A549 (cell line): Measurements from ENCODE around the gene GNLY. TPM values are rescaled to one million over a fixed set of nuclear protein-coding genes. Genes with fewer than 3 reads are reported as not detected.

Source experiments
- ATAC-seq, 2 experiments: fragments of 200-7000 bp in 1 of 2; fragments of >200 bp in 1 of 2; cut with Nextera tagmentation in 1 of 2; cut with Tn5 transposase in 1 of 2; 3 replicates each; pipeline versions ENCODE4 v1.8.0 to v1.9.1; 2018 to 2020; ENCODE audit warnings: mild to moderate bottlenecking in 1 of 2, moderate library complexity in 1 of 2
- CTCF ChIA-PET: fragments of 300-600 bp; sonication (Branson Sonifier 250); formaldehyde crosslinking; extraction: SDS; loops from one replicate; lab custom pipeline; 2021; ENCODE audit warnings: antibody characterized with exemption, inconsistent platforms; lab: Yijun Ruan, JAX
- POLR2A ChIA-PET: fragments of 350-600 bp; formaldehyde crosslinking; extraction: SDS; loops from one replicate; lab custom pipeline; 2021; ENCODE audit warnings: antibody characterized with exemption, inconsistent platforms; lab: Yijun Ruan, JAX
- DNase-seq, 2 experiments: peaks; one replicate each; pipeline versions ENCODE4 v3.0.0 to v3.0.0-alpha.2; 2011 to 2016; ENCODE audit warnings: low read depth in 1 of 2, low spot score in 1 of 2
- FAIRE-seq: peaks from 2 replicates; lab custom pipeline; 2011; peaks lifted over from hg19 to GRCh38; lab: Jason Lieb, UNC
- H3K27ac ChIP-seq, 2 experiments: fragments of >200 bp; sonication (Bioruptor Twin); formaldehyde crosslinking; 3 replicates each; pipeline ENCODE4 v1.5.1; 2016 to 2017
- H3K4me1 ChIP-seq: fragments of >200 bp; sonication (Bioruptor Twin); formaldehyde crosslinking; 3 replicates; pipeline ENCODE4 v1.6.1; 2016
- H3K4me2 ChIP-seq: fragments of >200 bp; sonication (Bioruptor Twin); formaldehyde crosslinking; 3 replicates; pipeline ENCODE4 v1.6.1; 2016
- H3K4me3 ChIP-seq: fragments of >200 bp; sonication (Bioruptor Twin); formaldehyde crosslinking; 3 replicates; pipeline ENCODE4 v1.5.1; 2016
- H3K9me3 ChIP-seq: fragments of >200 bp; sonication (Bioruptor Twin); formaldehyde crosslinking; 3 replicates; pipeline ENCODE4 v1.6.1; 2016
- CBX2 ChIP-seq: fragments of 200-600 bp; sonication (generic); IDR thresholded peaks from 2 replicates; pipeline ENCODE4 v1.6.1; 2016; ENCODE audit warnings: low read depth, mild to moderate bottlenecking, borderline replicate concordance
- CEBPB ChIP-seq, 2 experiments: fragments of >200 bp in 1 of 2; sonication (Bioruptor Twin) in 1 of 2; formaldehyde crosslinking in 1 of 2; IDR thresholded peaks; 2 replicates each; pipeline ENCODE4 v1.6.1; 2012 to 2016
- CHD2 ChIP-seq: fragments of 150-350 bp; IDR thresholded peaks from 2 replicates; pipeline ENCODE4 v1.6.1; 2014; ENCODE audit warnings: low read length; ENCODE audit not compliant: partially characterized antibody
- FOSL2 ChIP-seq, 2 experiments: fragments of 450-650 bp in 1 of 2; fragments of >200 bp in 1 of 2; sonication (Bioruptor Twin) in 1 of 2; formaldehyde crosslinking; IDR thresholded peaks; 2 replicates each; pipeline versions ENCODE4 v1.5.0 to v1.6.1; 2016 to 2020; ENCODE audit warnings: mild to moderate bottlenecking in 1 of 2, moderate library complexity in 1 of 2
- HDAC2 ChIP-seq: fragments of 200-600 bp; sonication (generic); IDR thresholded peaks from 2 replicates; pipeline ENCODE4 v1.6.1; 2016
- HEYL ChIP-seq: fragments of 250-450 bp; sonication (Bioruptor Pico); IDR thresholded peaks from 2 replicates; pipeline ENCODE4 v1.8.0; 2021; ENCODE audit warnings: mild to moderate bottlenecking, moderate library complexity
- JUN ChIP-seq, 2 experiments: fragments of >200 bp; sonication (Bioruptor Twin); formaldehyde crosslinking; IDR thresholded peaks; 2 replicates in 1 of 2; 3 replicates in 1 of 2; pipeline ENCODE4 v1.6.1; 2016 to 2017
- MYC ChIP-seq: IDR thresholded peaks from 2 replicates; pipeline ENCODE4 v1.6.1; 2012; ENCODE audit warnings: mild to moderate bottlenecking, inconsistent platforms, low read length, improper control_type of control experiment, borderline replicate concordance
- POLR2A ChIP-seq: IDR thresholded peaks from 2 replicates; pipeline ENCODE4 v1.6.1; 2012; ENCODE audit warnings: mild to moderate bottlenecking, low read length
- RARB ChIP-seq: fragments of 250-450 bp; sonication (Bioruptor Pico); IDR thresholded peaks from 2 replicates; pipeline ENCODE4 v1.8.0; 2021; ENCODE audit warnings: mild to moderate bottlenecking, moderate library complexity
- TP53 ChIP-seq: fragments of 250-450 bp; sonication (Bioruptor Pico); IDR thresholded peaks from 2 replicates; pipeline ENCODE4 v1.5.0; 2021; ENCODE audit warnings: mild to moderate bottlenecking, moderate library complexity
- ZC3H11A ChIP-seq: fragments of 450-650 bp; IDR thresholded peaks from 2 replicates; pipeline ENCODE4 v1.6.1; 2014; ENCODE audit warnings: antibody characterized with exemption, mild to moderate bottlenecking
- ZFP36 ChIP-seq: fragments of 450-650 bp; IDR thresholded peaks from 2 replicates; pipeline ENCODE4 v1.6.1; 2014; ENCODE audit warnings: borderline replicate concordance; ENCODE audit not compliant: partially characterized antibody
- WGBS: methylation state at CpG from one replicate; pipeline ENCODE4 v1.1.6; 2017; ENCODE audit errors: missing lambda C conversion rate; 5-methylcytosine and 5-hydroxymethylcytosine counted together
- polyA plus RNA-seq, 4 experiments: library from polyadenylated mRNA; depleted of rRNA in 3 of 4; stranded (reverse); fragments of >200 nt; fragmentation: RNase III in 1 of 4; extraction: RNeasy Plus Mini Kit Qiagen cat#74134 plus additional on column Dnase treatment in 1 of 4; gene quantifications; 2 replicates in 3 of 4; 3 replicates in 1 of 4; pipeline ENCODE4 v1.2.3, GENCODE V29; 2011 to 2017
- TF ChIP-seq, protein P1 (sequence below): fragments of 200-600 bp; sonication (generic); IDR thresholded peaks from 2 replicates; pipeline ENCODE4 v1.6.1; 2016; ENCODE audit warnings: antibody characterized with exemption, mild to moderate bottlenecking, moderate library complexity
- TF ChIP-seq, protein P2 (sequence below): fragments of 150-350 bp; IDR thresholded peaks from 2 replicates; pipeline ENCODE4 v1.6.1; 2014; ENCODE audit warnings: low read depth, mild to moderate bottlenecking, low read length
- TF ChIP-seq, protein P3 (sequence below): fragments of 250-450 bp; sonication (Bioruptor Pico); IDR thresholded peaks from 2 replicates; pipeline ENCODE4 v1.5.0; 2021; ENCODE audit warnings: mild to moderate bottlenecking, moderate library complexity, borderline replicate concordance
- TF ChIP-seq, protein P4 (sequence below): IDR thresholded peaks from 2 replicates; pipeline ENCODE4 v1.6.1; 2012
- TF ChIP-seq, protein P5 (sequence below): fragments of >200 bp; sonication (Bioruptor Twin); formaldehyde crosslinking; IDR thresholded peaks from 2 replicates; pipeline ENCODE4 v1.6.1; 2016

GNLY gene
- polyA plus RNA-seq, 2 of the 4 experiments (the other 2 are of a cell fraction): not detected

DNA sequence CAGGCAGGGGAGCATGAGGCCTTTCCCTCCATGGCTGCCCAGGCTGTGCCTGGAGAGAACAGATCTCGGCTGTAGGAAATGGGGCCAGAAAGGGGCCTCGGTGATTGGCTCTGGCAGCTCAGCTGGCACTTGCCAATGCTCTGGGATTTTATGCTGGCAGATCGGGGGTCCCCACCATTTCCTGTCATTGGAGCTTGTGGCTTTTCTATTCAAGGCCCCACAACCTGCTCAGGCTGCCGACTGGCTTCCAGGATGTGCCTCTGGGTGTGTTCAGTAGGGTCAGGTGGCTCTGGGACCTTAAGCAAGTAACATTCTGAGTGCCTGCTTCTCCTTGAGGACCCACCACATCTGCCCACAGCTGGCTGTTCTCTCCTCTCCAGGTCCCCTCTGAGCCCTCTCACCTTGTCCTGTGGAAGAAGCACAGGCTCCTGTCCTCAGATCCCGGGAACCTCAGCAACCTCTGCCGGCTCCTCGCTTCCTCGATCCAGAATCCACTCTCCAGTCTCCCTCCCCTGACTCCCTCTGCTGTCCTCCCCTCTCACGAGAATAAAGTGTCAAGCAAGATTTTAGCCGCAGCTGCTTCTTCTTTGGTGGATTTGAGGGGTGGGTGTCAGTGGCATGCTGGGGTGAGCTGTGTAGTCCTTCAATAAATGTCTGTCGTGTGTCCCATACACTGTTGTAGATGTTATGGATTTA lies 4.2 kb downstream of the GNLY start:
- peak overlapping the region; percentile 12 to 42; a peak in 3 of 6 replicates for H3K27ac ChIP-seq
- no peak for FAIRE-seq
- ATAC-seq: no peak
- no peak overlapping the region for H3K4me2 ChIP-seq
- WGBS: 84% methylated on average over 9 of the region's 11 CpGs
- DNase-seq: no peak
- peaks cover 28% of the 10 kb centered on the region for H3K4me1 ChIP-seq
- ChIA-PET CTCF (interaction anchor here (1.0 to 10.8 kb wide), 9 partner anchors 11 to 116 kb away, joined by 3 to 135 read pairs (median 9); no protein-coding TSS in a partner anchor), POLR2A (no interaction called here)
- H3K4me3 ChIP-seq: no peak overlapping the region
- TF ChIP-seq, protein P1, sequence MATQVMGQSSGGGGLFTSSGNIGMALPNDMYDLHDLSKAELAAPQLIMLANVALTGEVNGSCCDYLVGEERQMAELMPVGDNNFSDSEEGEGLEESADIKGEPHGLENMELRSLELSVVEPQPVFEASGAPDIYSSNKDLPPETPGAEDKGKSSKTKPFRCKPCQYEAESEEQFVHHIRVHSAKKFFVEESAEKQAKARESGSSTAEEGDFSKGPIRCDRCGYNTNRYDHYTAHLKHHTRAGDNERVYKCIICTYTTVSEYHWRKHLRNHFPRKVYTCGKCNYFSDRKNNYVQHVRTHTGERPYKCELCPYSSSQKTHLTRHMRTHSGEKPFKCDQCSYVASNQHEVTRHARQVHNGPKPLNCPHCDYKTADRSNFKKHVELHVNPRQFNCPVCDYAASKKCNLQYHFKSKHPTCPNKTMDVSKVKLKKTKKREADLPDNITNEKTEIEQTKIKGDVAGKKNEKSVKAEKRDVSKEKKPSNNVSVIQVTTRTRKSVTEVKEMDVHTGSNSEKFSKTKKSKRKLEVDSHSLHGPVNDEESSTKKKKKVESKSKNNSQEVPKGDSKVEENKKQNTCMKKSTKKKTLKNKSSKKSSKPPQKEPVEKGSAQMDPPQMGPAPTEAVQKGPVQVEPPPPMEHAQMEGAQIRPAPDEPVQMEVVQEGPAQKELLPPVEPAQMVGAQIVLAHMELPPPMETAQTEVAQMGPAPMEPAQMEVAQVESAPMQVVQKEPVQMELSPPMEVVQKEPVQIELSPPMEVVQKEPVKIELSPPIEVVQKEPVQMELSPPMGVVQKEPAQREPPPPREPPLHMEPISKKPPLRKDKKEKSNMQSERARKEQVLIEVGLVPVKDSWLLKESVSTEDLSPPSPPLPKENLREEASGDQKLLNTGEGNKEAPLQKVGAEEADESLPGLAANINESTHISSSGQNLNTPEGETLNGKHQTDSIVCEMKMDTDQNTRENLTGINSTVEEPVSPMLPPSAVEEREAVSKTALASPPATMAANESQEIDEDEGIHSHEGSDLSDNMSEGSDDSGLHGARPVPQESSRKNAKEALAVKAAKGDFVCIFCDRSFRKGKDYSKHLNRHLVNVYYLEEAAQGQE: no peak
- TF ChIP-seq, protein P2, sequence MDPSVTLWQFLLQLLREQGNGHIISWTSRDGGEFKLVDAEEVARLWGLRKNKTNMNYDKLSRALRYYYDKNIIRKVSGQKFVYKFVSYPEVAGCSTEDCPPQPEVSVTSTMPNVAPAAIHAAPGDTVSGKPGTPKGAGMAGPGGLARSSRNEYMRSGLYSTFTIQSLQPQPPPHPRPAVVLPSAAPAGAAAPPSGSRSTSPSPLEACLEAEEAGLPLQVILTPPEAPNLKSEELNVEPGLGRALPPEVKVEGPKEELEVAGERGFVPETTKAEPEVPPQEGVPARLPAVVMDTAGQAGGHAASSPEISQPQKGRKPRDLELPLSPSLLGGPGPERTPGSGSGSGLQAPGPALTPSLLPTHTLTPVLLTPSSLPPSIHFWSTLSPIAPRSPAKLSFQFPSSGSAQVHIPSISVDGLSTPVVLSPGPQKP: no peak
- TF ChIP-seq CHD2 (no peak), HEYL (CRISPR knock-in tag) (no peak), CBX2 (no peak), CEBPB (IDR thresholded peaks at IDR 0.05) (no peak), POLR2A (no peak), MYC (no peak), JUN (IDR thresholded peaks at IDR 0.05) (no peak), HDAC2 (no peak), ZFP36 (no peak), ZC3H11A (no peak)
- TF ChIP-seq, protein P3, sequence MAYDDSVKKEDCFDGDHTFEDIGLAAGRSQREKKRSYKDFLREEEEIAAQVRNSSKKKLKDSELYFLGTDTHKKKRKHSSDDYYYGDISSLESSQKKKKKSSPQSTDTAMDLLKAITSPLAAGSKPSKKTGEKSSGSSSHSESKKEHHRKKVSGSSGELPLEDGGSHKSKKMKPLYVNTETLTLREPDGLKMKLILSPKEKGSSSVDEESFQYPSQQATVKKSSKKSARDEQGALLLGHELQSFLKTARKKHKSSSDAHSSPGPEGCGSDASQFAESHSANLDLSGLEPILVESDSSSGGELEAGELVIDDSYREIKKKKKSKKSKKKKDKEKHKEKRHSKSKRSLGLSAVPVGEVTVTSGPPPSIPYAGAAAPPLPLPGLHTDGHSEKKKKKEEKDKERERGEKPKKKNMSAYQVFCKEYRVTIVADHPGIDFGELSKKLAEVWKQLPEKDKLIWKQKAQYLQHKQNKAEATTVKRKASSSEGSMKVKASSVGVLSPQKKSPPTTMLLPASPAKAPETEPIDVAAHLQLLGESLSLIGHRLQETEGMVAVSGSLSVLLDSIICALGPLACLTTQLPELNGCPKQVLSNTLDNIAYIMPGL (CRISPR knock-in tag): no peak
- TF ChIP-seq, protein P4, sequence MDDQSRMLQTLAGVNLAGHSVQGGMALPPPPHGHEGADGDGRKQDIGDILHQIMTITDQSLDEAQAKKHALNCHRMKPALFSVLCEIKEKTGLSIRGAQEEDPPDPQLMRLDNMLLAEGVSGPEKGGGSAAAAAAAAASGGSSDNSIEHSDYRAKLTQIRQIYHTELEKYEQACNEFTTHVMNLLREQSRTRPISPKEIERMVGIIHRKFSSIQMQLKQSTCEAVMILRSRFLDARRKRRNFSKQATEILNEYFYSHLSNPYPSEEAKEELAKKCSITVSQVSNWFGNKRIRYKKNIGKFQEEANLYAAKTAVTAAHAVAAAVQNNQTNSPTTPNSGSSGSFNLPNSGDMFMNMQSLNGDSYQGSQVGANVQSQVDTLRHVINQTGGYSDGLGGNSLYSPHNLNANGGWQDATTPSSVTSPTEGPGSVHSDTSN: no peak
- TF ChIP-seq, protein P5, sequence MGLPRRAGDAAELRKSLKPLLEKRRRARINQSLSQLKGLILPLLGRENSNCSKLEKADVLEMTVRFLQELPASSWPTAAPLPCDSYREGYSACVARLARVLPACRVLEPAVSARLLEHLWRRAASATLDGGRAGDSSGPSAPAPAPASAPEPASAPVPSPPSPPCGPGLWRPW: no peak
- no peaks in the 10 kb centered on the region for H3K9me3 ChIP-seq

DNA sequence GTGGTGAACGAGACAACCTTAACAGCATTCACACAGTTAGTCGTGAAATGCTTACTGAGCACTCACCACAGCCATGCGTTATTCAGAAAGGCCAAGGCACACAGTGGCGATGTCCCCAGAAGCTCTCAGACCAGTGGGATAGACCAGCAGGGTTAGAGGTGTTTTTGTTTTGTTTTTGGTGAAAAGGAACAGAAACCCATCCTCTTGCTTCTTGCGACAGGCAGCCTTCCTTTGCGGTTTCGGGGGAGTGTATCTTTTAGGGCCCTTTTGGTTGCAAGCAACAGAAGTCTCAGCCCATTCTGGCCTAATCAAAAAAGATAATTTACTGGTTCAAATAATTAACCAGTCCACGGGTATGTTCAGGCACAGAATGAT lies 4.7 kb downstream of the GNLY start:
- ATAC-seq (no peak), DNase-seq (no peak), FAIRE-seq (no peak)
- ChIA-PET POLR2A (no interaction called here), CTCF (interaction anchor here (0.6 to 10.8 kb wide), 9 partner anchors 11 to 115 kb away, joined by 3 to 135 read pairs (median 7); no protein-coding TSS in a partner anchor)
- WGBS: 86% methylated on average over 8 of the region's 8 CpGs
- Histone ChIP-seq H3K27ac (0 out of 6 replicates have a peak overlapping the region, but pooled peaks of 1 of the 2 experiments have one; percentile 12), H3K4me2 (no peak overlapping the region), H3K4me3 (no peak overlapping the region), H3K4me1 (peaks cover 31% of the 10 kb centered on the region), H3K9me3 (no peaks in the 10 kb centered on the region)
- TF ChIP-seq TP53 (CRISPR knock-in tag) (no peak), RARB (no peak), FOSL2 (IDR thresholded peaks at IDR 0.05) (no peak), FOSL2 (CRISPR knock-in tag; IDR thresholded peaks at IDR 0.05) (no peak)
- TF ChIP-seq, protein P3 (CRISPR knock-in tag): no peak
- TF ChIP-seq, all 56 proteins: peak for 0
